Esophagus squamous epithelium (tissue), 4 donors: ENCODE data around the gene CLIC6.

ENCODE experiments used
- CTCF ChIP-seq, 6 experiments: fragments of 450-650 bp in 4 of 6; fragments of 200-600 bp in 2 of 6; sonication (generic) in 2 of 6; IDR thresholded peaks; one replicate each; pipeline ENCODE4 v1.5.1; 2016 to 2019; ENCODE audit warnings: antibody characterized with exemption in 6 of 6, mild to moderate bottlenecking in 4 of 6, moderate library complexity in 4 of 6
- POLR2A ChIP-seq, 4 donors: fragments of 450-650 bp; IDR thresholded peaks; one replicate each; pipeline ENCODE4 v1.6.1; 2017; ENCODE audit warnings: antibody characterized with exemption in 4 of 4, mild to moderate bottlenecking in 4 of 4, moderate library complexity in 3 of 4

- no peak for TF ChIP-seq POLR2A (IDR thresholded peaks at IDR 0.05)
- TF ChIP-seq CTCF (IDR thresholded peaks at IDR 0.05): no peak
These were observed 20.0 kb upstream of the CLIC6 start for GRCh38 chr21:34648739-34649297.
